ENCODE results near the gene MAML2.

GRCh38 chr11:96113193-96113681, 229.8 kb downstream of the MAML2 start:
- TF ChIP-seq CTCF (IDR thresholded peaks at IDR 0.05) (no peak), POLR2A (IDR thresholded peaks at IDR 0.05) (no peak)
